A549 (cell line): ENCODE measurements around the gene UBE2E2.

ENCODE experiments used
- EP300 ChIP-seq, 2 experiments: fragments of >200 bp; sonication (Bioruptor Twin); formaldehyde crosslinking; IDR thresholded peaks; 2 replicates in 1 of 2; 3 replicates in 1 of 2; pipeline ENCODE4 v1.6.1; 2016 to 2017
- RNF2 ChIP-seq: fragments of 200-600 bp; sonication (generic); IDR thresholded peaks from 2 replicates; pipeline ENCODE4 v1.6.1; 2016; ENCODE audit warnings: low read depth, mild to moderate bottlenecking, antibody characterized with exemption, moderate library complexity, borderline replicate concordance
- TF ChIP-seq, protein P1 (sequence below): fragments of >200 bp; sonication (Bioruptor Twin); formaldehyde crosslinking; IDR thresholded peaks from 3 replicates; pipeline ENCODE4 v1.5.1; 2016
- TF ChIP-seq, protein P2 (sequence below): IDR thresholded peaks from 2 replicates; pipeline ENCODE4 v1.6.1; 2012

DNA sequence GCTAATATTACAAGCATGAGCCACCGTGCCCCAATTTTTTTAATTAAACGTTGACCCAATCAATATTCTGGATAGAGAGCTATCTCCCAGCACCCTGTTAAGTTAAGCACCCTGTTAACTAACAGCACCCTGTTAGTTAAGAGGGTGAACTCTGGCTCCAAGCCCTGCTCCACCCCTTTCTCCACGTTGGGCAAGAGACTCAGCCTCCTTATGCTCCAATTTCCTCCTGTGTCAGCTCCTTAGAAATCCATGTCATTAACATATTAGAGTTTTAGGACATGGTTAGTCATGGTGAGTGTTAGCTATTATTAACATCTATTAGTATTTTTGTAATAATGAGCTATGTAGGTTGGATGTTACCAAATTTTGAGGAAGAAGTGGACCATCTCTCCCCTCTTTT lies 385.4 kb downstream of the UBE2E2 start:
- TF ChIP-seq EP300 (IDR thresholded peaks at IDR 0.05) = no peak
- no peak for TF ChIP-seq RNF2
- TF ChIP-seq, protein P1, sequence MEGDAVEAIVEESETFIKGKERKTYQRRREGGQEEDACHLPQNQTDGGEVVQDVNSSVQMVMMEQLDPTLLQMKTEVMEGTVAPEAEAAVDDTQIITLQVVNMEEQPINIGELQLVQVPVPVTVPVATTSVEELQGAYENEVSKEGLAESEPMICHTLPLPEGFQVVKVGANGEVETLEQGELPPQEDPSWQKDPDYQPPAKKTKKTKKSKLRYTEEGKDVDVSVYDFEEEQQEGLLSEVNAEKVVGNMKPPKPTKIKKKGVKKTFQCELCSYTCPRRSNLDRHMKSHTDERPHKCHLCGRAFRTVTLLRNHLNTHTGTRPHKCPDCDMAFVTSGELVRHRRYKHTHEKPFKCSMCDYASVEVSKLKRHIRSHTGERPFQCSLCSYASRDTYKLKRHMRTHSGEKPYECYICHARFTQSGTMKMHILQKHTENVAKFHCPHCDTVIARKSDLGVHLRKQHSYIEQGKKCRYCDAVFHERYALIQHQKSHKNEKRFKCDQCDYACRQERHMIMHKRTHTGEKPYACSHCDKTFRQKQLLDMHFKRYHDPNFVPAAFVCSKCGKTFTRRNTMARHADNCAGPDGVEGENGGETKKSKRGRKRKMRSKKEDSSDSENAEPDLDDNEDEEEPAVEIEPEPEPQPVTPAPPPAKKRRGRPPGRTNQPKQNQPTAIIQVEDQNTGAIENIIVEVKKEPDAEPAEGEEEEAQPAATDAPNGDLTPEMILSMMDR = no peak
- TF ChIP-seq, protein P2, sequence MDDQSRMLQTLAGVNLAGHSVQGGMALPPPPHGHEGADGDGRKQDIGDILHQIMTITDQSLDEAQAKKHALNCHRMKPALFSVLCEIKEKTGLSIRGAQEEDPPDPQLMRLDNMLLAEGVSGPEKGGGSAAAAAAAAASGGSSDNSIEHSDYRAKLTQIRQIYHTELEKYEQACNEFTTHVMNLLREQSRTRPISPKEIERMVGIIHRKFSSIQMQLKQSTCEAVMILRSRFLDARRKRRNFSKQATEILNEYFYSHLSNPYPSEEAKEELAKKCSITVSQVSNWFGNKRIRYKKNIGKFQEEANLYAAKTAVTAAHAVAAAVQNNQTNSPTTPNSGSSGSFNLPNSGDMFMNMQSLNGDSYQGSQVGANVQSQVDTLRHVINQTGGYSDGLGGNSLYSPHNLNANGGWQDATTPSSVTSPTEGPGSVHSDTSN = no peak
